ENCODE measurements around the gene FAM171A1.

Gene FAM171A1

DNA sequence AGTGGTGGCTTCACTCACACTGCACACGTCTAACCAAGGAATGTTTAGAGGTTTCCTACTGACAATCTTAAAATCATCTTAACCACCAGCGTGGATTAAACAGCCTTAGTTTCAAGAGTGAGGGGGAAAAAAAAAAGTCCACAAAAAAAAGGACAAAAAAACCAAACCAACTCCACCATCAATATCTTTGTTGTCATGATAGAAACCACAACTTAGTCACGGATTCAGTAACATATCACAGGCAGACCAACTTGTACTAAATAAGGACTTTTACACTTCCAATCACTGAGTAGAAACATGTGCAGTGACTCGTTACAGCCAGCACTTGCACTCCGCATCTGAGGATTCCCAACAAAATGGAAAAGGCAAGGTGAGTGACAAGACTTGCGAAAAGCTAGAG lies 46.5 kb downstream of the FAM171A1 start:
- Histone ChIP-seq H3K4me3 (IDR thresholded peaks at IDR 0.05; ENCODE audit: insufficient read depth, low read depth, low read length) (no peak overlapping the region), H3K79me2 (ENCODE audit: insufficient read depth, low read depth) (peaks cover 45% of the 10 kb centered on the region), H3K36me3 (ENCODE audit: insufficient read depth) (no peaks in the 10 kb centered on the region), H3K27me3 (ENCODE audit: insufficient read depth, low read depth) (no peaks in the 10 kb centered on the region), H3K27ac (no peak overlapping the region), H3K4me2 (no peak overlapping the region), H3K4me1 (ENCODE audit: low read depth, poor library complexity, severe bottlenecking) (peaks cover 19% of the 10 kb centered on the region), H2AFZ (ENCODE audit: low read depth) (no peak overlapping the region), H3K9ac (no peak overlapping the region), H4K20me1 (ENCODE audit: insufficient read depth) (peaks cover 7% of the 10 kb centered on the region; the same call in 1 of the 2 replicates)
- TF ChIP-seq, protein P1, sequence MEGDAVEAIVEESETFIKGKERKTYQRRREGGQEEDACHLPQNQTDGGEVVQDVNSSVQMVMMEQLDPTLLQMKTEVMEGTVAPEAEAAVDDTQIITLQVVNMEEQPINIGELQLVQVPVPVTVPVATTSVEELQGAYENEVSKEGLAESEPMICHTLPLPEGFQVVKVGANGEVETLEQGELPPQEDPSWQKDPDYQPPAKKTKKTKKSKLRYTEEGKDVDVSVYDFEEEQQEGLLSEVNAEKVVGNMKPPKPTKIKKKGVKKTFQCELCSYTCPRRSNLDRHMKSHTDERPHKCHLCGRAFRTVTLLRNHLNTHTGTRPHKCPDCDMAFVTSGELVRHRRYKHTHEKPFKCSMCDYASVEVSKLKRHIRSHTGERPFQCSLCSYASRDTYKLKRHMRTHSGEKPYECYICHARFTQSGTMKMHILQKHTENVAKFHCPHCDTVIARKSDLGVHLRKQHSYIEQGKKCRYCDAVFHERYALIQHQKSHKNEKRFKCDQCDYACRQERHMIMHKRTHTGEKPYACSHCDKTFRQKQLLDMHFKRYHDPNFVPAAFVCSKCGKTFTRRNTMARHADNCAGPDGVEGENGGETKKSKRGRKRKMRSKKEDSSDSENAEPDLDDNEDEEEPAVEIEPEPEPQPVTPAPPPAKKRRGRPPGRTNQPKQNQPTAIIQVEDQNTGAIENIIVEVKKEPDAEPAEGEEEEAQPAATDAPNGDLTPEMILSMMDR (conservative IDR thresholded peaks at IDR 0.05; ENCODE audit: low read depth, low read length): no peak

DNA sequence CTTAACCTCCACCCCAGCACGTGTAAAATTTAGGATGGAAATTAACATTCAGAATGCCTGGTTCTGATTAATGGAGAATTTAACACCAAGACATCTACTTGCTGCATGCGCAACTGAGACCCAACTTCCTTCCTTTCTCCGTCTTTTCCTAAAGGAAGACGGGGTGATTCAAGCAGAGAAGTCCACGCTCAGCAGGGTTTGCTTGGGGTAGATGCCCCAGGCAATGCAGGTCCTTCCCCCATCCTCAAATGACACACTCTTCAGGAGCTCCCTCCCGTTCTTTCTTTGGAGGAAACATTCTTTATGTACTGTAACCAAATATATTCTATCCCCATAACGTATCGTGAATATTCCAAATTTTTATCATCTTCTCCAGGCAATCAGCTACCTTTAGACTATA lies 47.0 kb downstream of the FAM171A1 start:
- Histone ChIP-seq H3K36me3 (ENCODE audit: insufficient read depth) (no peaks in the 10 kb centered on the region), H3K27ac (no peak overlapping the region), H3K4me1 (ENCODE audit: low read depth, poor library complexity, severe bottlenecking) (peaks cover 19% of the 10 kb centered on the region), H2AFZ (ENCODE audit: low read depth) (no peak overlapping the region), H3K27me3 (ENCODE audit: insufficient read depth, low read depth) (no peaks in the 10 kb centered on the region), H3K9ac (no peak overlapping the region), H3K4me3 (IDR thresholded peaks at IDR 0.05; ENCODE audit: insufficient read depth, low read depth, low read length) (no peak overlapping the region), H3K4me2 (no peak overlapping the region), H4K20me1 (ENCODE audit: insufficient read depth) (peaks cover 7% of the 10 kb centered on the region; the same call in 1 of the 2 replicates), H3K79me2 (ENCODE audit: insufficient read depth, low read depth) (peaks cover 49% of the 10 kb centered on the region)
- TF ChIP-seq, protein P1 (conservative IDR thresholded peaks at IDR 0.05; ENCODE audit: low read depth, low read length): no peak

DNA sequence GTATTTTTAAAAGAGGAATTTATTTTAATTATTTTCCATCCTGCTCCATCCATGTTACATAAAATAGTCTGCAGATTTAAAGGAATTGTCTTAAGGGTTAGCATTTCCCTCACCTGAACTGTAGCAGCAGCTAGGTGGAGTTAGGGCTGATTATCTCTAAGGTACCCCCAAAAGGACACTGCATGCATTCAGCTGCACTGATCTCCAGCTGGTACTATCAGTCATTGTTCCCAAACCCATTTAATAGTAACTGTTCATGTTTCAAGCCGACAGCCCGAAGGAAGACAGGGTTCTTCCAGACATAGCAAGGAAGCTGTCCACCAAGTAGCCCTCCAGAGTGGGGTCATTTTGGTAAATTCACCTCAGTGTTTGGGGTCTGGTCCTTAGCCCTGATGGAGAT lies 48.7 kb downstream of the FAM171A1 start:
- Histone ChIP-seq H3K4me3 (IDR thresholded peaks at IDR 0.05; ENCODE audit: insufficient read depth, low read depth, low read length) (no peak overlapping the region), H3K9ac (no peak overlapping the region), H3K27me3 (ENCODE audit: insufficient read depth, low read depth) (no peaks in the 10 kb centered on the region), H4K20me1 (ENCODE audit: insufficient read depth) (peaks cover 3% of the 10 kb centered on the region; the same call in 1 of the 2 replicates), H3K36me3 (ENCODE audit: insufficient read depth) (no peaks in the 10 kb centered on the region), H3K4me2 (0 out of 2 replicates have a peak overlapping the region, but pooled peaks have one; percentile 22), H3K4me1 (ENCODE audit: low read depth, poor library complexity, severe bottlenecking) (peaks cover 19% of the 10 kb centered on the region), H2AFZ (ENCODE audit: low read depth) (no peak overlapping the region), H3K27ac (no peak overlapping the region), H3K79me2 (ENCODE audit: insufficient read depth, low read depth) (peaks cover 53% of the 10 kb centered on the region)
- TF ChIP-seq, protein P1 (conservative IDR thresholded peaks at IDR 0.05; ENCODE audit: low read depth, low read length): no peak

DNA sequence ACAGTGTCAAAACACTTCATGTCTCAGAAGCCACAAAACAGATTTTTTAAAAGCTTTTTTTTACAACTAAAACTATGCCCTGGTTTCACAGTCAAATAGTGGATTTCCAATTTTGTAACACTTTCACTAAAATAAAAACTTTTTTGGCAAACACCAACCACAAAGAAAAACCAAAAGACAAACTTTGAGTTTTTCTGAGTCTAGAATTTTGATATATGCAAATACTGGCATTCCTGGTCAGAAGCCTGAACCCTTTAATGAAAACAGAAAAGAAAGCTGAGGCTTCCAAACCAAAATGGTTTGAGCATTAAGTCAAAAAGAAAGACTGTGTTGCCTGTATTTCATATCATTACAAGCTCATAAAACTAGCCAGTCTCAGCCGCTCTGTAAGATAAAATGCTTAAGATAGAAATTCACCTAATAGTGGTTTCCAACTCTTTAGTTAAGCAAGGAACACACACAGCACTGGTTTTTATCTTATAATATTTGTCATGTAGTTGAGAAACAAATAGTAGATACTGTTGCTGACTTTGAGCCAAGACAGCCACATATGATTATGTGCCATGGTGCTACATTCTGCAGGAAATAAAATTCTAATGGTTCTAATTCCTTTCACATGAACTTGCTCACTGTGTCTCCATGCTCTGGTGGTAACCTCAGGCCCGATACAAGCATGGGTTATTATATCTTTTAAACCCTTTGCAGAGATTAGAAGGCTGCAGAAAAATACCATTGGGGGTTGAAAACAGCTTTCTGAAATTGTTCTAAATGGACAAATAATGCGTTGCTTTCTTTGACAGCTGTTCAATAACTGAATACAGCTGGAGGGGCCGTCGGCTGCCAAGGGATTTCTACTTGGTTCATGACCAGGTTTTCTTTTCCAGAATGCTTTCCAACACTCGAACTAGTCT lies 49.4 kb downstream of the FAM171A1 start:
- Histone ChIP-seq H3K79me2 (ENCODE audit: insufficient read depth, low read depth) (peaks cover 53% of the 10 kb centered on the region), H3K4me3 (IDR thresholded peaks at IDR 0.05; ENCODE audit: insufficient read depth, low read depth, low read length) (no peak overlapping the region), H2AFZ (ENCODE audit: low read depth) (no peak overlapping the region), H3K27me3 (ENCODE audit: insufficient read depth, low read depth) (no peaks in the 10 kb centered on the region), H3K4me2 (peak overlapping the region; percentile 22), H4K20me1 (ENCODE audit: insufficient read depth) (peaks cover 3% of the 10 kb centered on the region; the same call in 1 of the 2 replicates), H3K36me3 (ENCODE audit: insufficient read depth) (no peaks in the 10 kb centered on the region), H3K4me1 (ENCODE audit: low read depth, poor library complexity, severe bottlenecking) (peaks cover 19% of the 10 kb centered on the region), H3K27ac (no peak overlapping the region), H3K9ac (no peak overlapping the region)
- TF ChIP-seq, protein P1 (conservative IDR thresholded peaks at IDR 0.05; ENCODE audit: low read depth, low read length): no peak

Measured in KMS-11 (cell line).